ENCODE results near the gene SELENOW.
"Not testable (repeated sequence)": the region's sequence is repeated elsewhere in the genome, so short reads cannot be mapped to it uniquely, and the experiment has no call there.

The SELENOW gene

DNA sequence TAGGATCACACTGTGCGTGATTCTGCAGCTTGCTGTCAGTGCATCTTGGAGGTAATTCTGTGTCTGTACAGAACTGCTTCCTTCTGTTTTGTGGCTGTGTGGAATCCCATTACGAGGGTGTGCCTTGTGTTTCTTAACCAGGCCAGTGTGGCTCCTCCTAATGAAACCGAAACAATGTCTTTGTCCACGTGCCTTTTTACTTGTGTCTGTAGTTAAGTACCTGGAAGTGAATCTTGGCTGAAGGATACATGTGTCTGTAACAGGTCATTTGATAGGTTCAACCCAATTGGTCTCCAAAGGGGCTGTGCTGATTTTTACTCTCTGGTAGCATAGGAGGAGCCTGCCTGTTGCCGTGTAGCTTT is 20.1 kb upstream of the SELENOW start:
- no peaks in the 10 kb centered on the region for H3K27me3 ChIP-seq (replicated peaks; ENCODE audit: control insufficient read depth, insufficient read depth, low read length)
- H3K9me3 ChIP-seq (ENCODE audit: control insufficient read depth, low read length): no peaks in the 10 kb centered on the region
- H3K4me1 ChIP-seq (ENCODE audit: control insufficient read depth, insufficient read depth, low read length): no peaks in the 10 kb centered on the region
- DNase-seq (ENCODE audit: low read depth): no peak
- H3K36me3 ChIP-seq (ENCODE audit: control insufficient read depth, insufficient read depth, low read length, severe bottlenecking): peaks cover 53% of the 10 kb centered on the region
- no peak overlapping the region for H3K4me3 ChIP-seq (ENCODE audit: low read length)
- no peak overlapping the region for H3K9ac ChIP-seq (ENCODE audit: low read length)

GRCh38 chr19:47760632-47760999 is 17.9 kb upstream of the SELENOW start:
- no peaks in the 10 kb centered on the region for H3K9me3 ChIP-seq (ENCODE audit: control insufficient read depth, low read length)
- H3K4me1 ChIP-seq (ENCODE audit: control insufficient read depth, insufficient read depth, low read length): peaks cover 2% of the 10 kb centered on the region
- H3K4me3 ChIP-seq (ENCODE audit: low read length): no peak overlapping the region
- H3K27me3 ChIP-seq (replicated peaks; ENCODE audit: control insufficient read depth, insufficient read depth, low read length): no peaks in the 10 kb centered on the region
- no peak for DNase-seq (ENCODE audit: low read depth)
- peaks cover 35% of the 10 kb centered on the region for H3K36me3 ChIP-seq (ENCODE audit: control insufficient read depth, insufficient read depth, low read length, severe bottlenecking)
- H3K9ac ChIP-seq (ENCODE audit: low read length): no peak overlapping the region

DNA sequence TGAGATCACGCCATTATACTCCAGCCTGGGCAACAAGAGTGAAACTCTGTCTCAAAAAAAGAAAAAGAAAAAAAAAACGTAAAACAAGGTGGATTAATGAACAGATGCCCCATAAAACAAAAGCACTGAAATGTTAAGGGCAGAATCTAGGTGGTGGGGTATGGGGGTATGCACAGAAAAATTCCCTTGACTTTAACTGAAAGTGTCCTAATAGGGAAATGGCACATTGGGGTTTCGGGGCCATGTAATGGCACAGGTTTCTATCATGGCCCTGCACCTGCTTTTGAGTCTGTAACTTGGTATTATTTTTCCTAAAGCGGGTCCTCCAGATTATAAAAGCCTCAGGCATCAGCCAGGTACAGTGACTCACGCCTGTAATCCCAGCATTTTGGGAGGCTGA is 16.9 kb upstream of the SELENOW start:
- H3K4me1 ChIP-seq (ENCODE audit: control insufficient read depth, insufficient read depth, low read length): peaks cover 2% of the 10 kb centered on the region
- H3K9me3 ChIP-seq (ENCODE audit: control insufficient read depth, low read length): no peaks in the 10 kb centered on the region
- H3K9ac ChIP-seq (ENCODE audit: low read length): no peak overlapping the region
- peaks cover 26% of the 10 kb centered on the region for H3K36me3 ChIP-seq (ENCODE audit: control insufficient read depth, insufficient read depth, low read length, severe bottlenecking)
- H3K27me3 ChIP-seq (replicated peaks; ENCODE audit: control insufficient read depth, insufficient read depth, low read length): no peaks in the 10 kb centered on the region
- H3K4me3 ChIP-seq (ENCODE audit: low read length): no peak overlapping the region
- no peak for DNase-seq (ENCODE audit: low read depth)

GRCh38 chr19:47762151-47762550 is 16.4 kb upstream of the SELENOW start:
- peaks cover 2% of the 10 kb centered on the region for H3K4me1 ChIP-seq (ENCODE audit: control insufficient read depth, insufficient read depth, low read length)
- no peaks in the 10 kb centered on the region for H3K9me3 ChIP-seq (ENCODE audit: control insufficient read depth, low read length)
- H3K36me3 ChIP-seq (ENCODE audit: control insufficient read depth, insufficient read depth, low read length, severe bottlenecking): peaks cover 20% of the 10 kb centered on the region
- no peak for DNase-seq (ENCODE audit: low read depth)
- H3K9ac ChIP-seq (ENCODE audit: low read length): no peak overlapping the region
- no peak overlapping the region for H3K4me3 ChIP-seq (ENCODE audit: low read length)
- no peaks in the 10 kb centered on the region for H3K27me3 ChIP-seq (replicated peaks; ENCODE audit: control insufficient read depth, insufficient read depth, low read length)

- Histone ChIP-seq H3K9me3 (ENCODE audit: control insufficient read depth, low read length) (no peaks in the 10 kb centered on the region), H3K4me1 (ENCODE audit: control insufficient read depth, insufficient read depth, low read length) (peaks cover 2% of the 10 kb centered on the region), H3K4me3 (ENCODE audit: low read length) (no peak overlapping the region), H3K9ac (ENCODE audit: low read length) (no peak overlapping the region), H3K36me3 (ENCODE audit: control insufficient read depth, insufficient read depth, low read length, severe bottlenecking) (peaks cover 14% of the 10 kb centered on the region), H3K27me3 (replicated peaks; ENCODE audit: control insufficient read depth, insufficient read depth, low read length) (no peaks in the 10 kb centered on the region)
- DNase-seq (ENCODE audit: low read depth): no peak
These were observed 15.7 kb upstream of the SELENOW start for GRCh38 chr19:47762615-47763308.

- DNase-seq (ENCODE audit: low read depth); H3K9me3 ChIP-seq (ENCODE audit: control insufficient read depth, low read length); H3K27me3 ChIP-seq (replicated peaks; ENCODE audit: control insufficient read depth, insufficient read depth, low read length); H3K36me3 ChIP-seq (ENCODE audit: control insufficient read depth, insufficient read depth, low read length, severe bottlenecking); H3K9ac ChIP-seq (ENCODE audit: low read length); H3K4me3 ChIP-seq (ENCODE audit: low read length); H3K4me1 ChIP-seq (ENCODE audit: control insufficient read depth, insufficient read depth, low read length): not testable (repeated sequence)
These were observed 13.8 kb upstream of the SELENOW start for GRCh38 chr19:47764705-47765104.

GRCh38 chr19:47765523-47766358 is 12.8 kb upstream of the SELENOW start:
- DNase-seq (ENCODE audit: low read depth): peak; percentile 73
- Histone ChIP-seq H3K36me3 (ENCODE audit: control insufficient read depth, insufficient read depth, low read length, severe bottlenecking) (no peaks in the 10 kb centered on the region), H3K4me3 (ENCODE audit: low read length) (no peak overlapping the region), H3K9me3 (ENCODE audit: control insufficient read depth, low read length) (no peaks in the 10 kb centered on the region), H3K9ac (ENCODE audit: low read length) (no peak overlapping the region), H3K4me1 (ENCODE audit: control insufficient read depth, insufficient read depth, low read length) (peaks cover 2% of the 10 kb centered on the region), H3K27me3 (replicated peaks; ENCODE audit: control insufficient read depth, insufficient read depth, low read length) (no peaks in the 10 kb centered on the region)

DNA sequence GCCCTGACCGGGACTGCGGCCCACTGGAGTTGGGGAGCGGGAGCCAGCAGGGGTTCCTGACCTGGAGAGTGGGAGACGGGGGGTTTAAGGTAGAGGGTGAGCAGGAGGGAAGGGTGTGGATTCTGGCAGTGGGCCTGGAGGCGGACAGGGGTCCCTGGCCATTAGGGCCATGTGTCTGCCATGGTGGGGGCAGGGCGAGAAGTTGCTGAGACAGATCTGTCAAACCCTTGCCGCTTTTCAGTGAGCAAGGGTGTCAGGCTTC is 12.2 kb upstream of the SELENOW start:
- Histone ChIP-seq H3K9me3 (ENCODE audit: control insufficient read depth, low read length) (no peaks in the 10 kb centered on the region), H3K9ac (ENCODE audit: low read length) (no peak overlapping the region), H3K4me1 (ENCODE audit: control insufficient read depth, insufficient read depth, low read length) (peaks cover 2% of the 10 kb centered on the region), H3K27me3 (replicated peaks; ENCODE audit: control insufficient read depth, insufficient read depth, low read length) (no peaks in the 10 kb centered on the region), H3K36me3 (ENCODE audit: control insufficient read depth, insufficient read depth, low read length, severe bottlenecking) (no peaks in the 10 kb centered on the region), H3K4me3 (ENCODE audit: low read length) (no peak overlapping the region)
- no peak for DNase-seq (ENCODE audit: low read depth)

DNA sequence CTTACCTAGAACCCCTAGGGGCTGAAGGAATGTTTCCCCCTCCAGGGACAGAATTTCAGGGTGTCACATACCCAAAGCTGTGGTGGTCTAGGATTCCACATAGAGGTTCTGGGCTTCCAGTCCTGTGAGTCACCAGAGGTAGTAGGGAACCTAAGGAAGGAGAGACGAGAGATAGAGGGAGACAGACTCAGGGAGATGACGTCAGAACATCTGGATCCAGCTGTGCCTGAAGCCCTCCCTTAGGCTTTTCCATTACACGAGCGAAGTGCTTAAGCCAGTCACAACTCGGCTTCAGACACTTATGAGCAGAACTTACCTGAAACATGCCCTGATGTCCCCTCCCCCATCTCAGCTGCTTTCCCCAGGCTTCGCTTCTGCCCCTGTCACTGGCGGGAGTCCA is 11.8 kb upstream of the SELENOW start:
- no peak for DNase-seq (ENCODE audit: low read depth)
- Histone ChIP-seq H3K9me3 (ENCODE audit: control insufficient read depth, low read length) (no peaks in the 10 kb centered on the region), H3K27me3 (replicated peaks; ENCODE audit: control insufficient read depth, insufficient read depth, low read length) (no peaks in the 10 kb centered on the region), H3K4me3 (ENCODE audit: low read length) (no peak overlapping the region), H3K9ac (ENCODE audit: low read length) (no peak overlapping the region), H3K36me3 (ENCODE audit: control insufficient read depth, insufficient read depth, low read length, severe bottlenecking) (no peaks in the 10 kb centered on the region), H3K4me1 (ENCODE audit: control insufficient read depth, insufficient read depth, low read length) (peaks cover 2% of the 10 kb centered on the region)

DNA sequence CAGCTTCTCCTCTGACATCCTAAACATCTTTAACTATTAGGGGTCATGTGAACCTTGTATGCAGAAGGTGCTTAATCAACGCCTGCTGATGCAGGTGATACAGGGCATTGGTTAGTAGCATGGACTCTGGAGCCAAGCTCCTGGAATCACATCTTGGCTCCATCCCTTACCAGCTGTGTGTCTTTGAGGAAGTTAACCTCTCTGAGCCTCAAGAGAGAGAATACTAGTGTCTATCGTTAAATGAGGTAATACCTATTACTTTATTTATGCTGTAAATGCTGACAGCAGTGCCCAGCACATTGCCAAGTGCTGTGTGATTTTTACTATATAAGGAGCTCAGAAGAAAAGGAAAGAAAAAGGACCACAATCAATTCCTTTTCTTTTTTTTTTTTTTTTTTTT is 11.2 kb upstream of the SELENOW start:
- Histone ChIP-seq H3K27me3 (replicated peaks; ENCODE audit: control insufficient read depth, insufficient read depth, low read length) (no peaks in the 10 kb centered on the region), H3K36me3 (ENCODE audit: control insufficient read depth, insufficient read depth, low read length, severe bottlenecking) (no peaks in the 10 kb centered on the region), H3K4me1 (ENCODE audit: control insufficient read depth, insufficient read depth, low read length) (peaks cover 2% of the 10 kb centered on the region), H3K4me3 (ENCODE audit: low read length) (no peak overlapping the region), H3K9me3 (ENCODE audit: control insufficient read depth, low read length) (no peaks in the 10 kb centered on the region), H3K9ac (ENCODE audit: low read length) (no peak overlapping the region)
- no peak for DNase-seq (ENCODE audit: low read depth)

GRCh38 chr19:47768604-47769003 is 9.9 kb upstream of the SELENOW start:
- H3K27me3 ChIP-seq (replicated peaks; ENCODE audit: control insufficient read depth, insufficient read depth, low read length): no peaks in the 10 kb centered on the region
- peaks cover 2% of the 10 kb centered on the region for H3K4me1 ChIP-seq (ENCODE audit: control insufficient read depth, insufficient read depth, low read length)
- H3K36me3 ChIP-seq (ENCODE audit: control insufficient read depth, insufficient read depth, low read length, severe bottlenecking): no peaks in the 10 kb centered on the region
- no peaks in the 10 kb centered on the region for H3K9me3 ChIP-seq (ENCODE audit: control insufficient read depth, low read length)
- H3K9ac ChIP-seq (ENCODE audit: low read length): no peak overlapping the region
- no peak overlapping the region for H3K4me3 ChIP-seq (ENCODE audit: low read length)
- no peak for DNase-seq (ENCODE audit: low read depth)

GRCh38 chr19:47769534-47769933 is 9.0 kb upstream of the SELENOW start:
- DNase-seq (ENCODE audit: low read depth): no peak
- Histone ChIP-seq H3K9me3 (ENCODE audit: control insufficient read depth, low read length) (no peaks in the 10 kb centered on the region), H3K4me1 (ENCODE audit: control insufficient read depth, insufficient read depth, low read length) (peaks cover 2% of the 10 kb centered on the region), H3K9ac (ENCODE audit: low read length) (no peak overlapping the region), H3K36me3 (ENCODE audit: control insufficient read depth, insufficient read depth, low read length, severe bottlenecking) (no peaks in the 10 kb centered on the region), H3K27me3 (replicated peaks; ENCODE audit: control insufficient read depth, insufficient read depth, low read length) (no peaks in the 10 kb centered on the region), H3K4me3 (ENCODE audit: low read length) (no peak overlapping the region)
